ENCODE data around the gene B4GALT2. TPM values are rescaled to one million over a fixed set of nuclear protein-coding genes. Genes with fewer than 3 reads are reported as not detected.
A peak's percentile ranks its signal among the peaks of the same experiment; 100 is the strongest.

The B4GALT2 gene
- total RNA-seq, 1 donor from 2014 or later, result 93.9 TPM

GRCh38 chr1:44031252-44032169 is 52.5 kb downstream of the B4GALT2 start, which contains the start of gene SLC6A9:
TSS of gene SLC6A9 (minus strand) at chr1:44031462. CDS start at chr1:44024277, 7,185 bp downstream.
- DNase-seq, result no peak

- DNase-seq, result no peak
Observed at GRCh38 chr1:44032170-44032790, 53.3 kb downstream of the B4GALT2 start.

- DNase-seq, result no peak
Observed at GRCh38 chr1:44033041-44033575, 54.1 kb downstream of the B4GALT2 start.

- no peak for DNase-seq
Observed at GRCh38 chr1:44033756-44034155, 54.7 kb downstream of the B4GALT2 start.

- no peak for DNase-seq
Observed at GRCh38 chr1:44034423-44034822, 55.4 kb downstream of the B4GALT2 start.

GRCh38 chr1:44034976-44035716 is 56.1 kb downstream of the B4GALT2 start:
- no peak for DNase-seq

- DNase-seq, result no peak
Observed at GRCh38 chr1:44035726-44036408, 56.9 kb downstream of the B4GALT2 start.

- DNase-seq, result peak; percentile 26
Observed at GRCh38 chr1:44036409-44037139, 57.6 kb downstream of the B4GALT2 start.

GRCh38 chr1:44037154-44037553 is 58.1 kb downstream of the B4GALT2 start:
- DNase-seq, result no peak

- no peak for DNase-seq
Observed at GRCh38 chr1:44038876-44039657, 60.1 kb downstream of the B4GALT2 start.

- no peak for DNase-seq
Observed at GRCh38 chr1:44040418-44040817, 61.4 kb downstream of the B4GALT2 start.

Other genes starting within 250 kb of the B4GALT2 start
- 0.62 TPM for gene ARTN, start 45.4 kb upstream of the B4GALT2 start, total RNA-seq
- 13.7 TPM for gene IPO13, start 32.3 kb upstream of the B4GALT2 start, total RNA-seq
- gene DPH2, start 9.2 kb upstream of the B4GALT2 start, total RNA-seq, result 15.9 TPM
- gene ATP6V0B, start 4.2 kb upstream of the B4GALT2 start, total RNA-seq, result 183 TPM
- 7.2 TPM for gene CCDC24, start 12.4 kb downstream of the B4GALT2 start, total RNA-seq
- gene SLC6A9, start 52.3 kb downstream of the B4GALT2 start, total RNA-seq, result 3.0 TPM
- gene KLF17, start 139.6 kb downstream of the B4GALT2 start, total RNA-seq, result 0.31 TPM
- not detected for gene KLF18, start 162.4 kb downstream of the B4GALT2 start, total RNA-seq
- 31.5 TPM for gene DMAP1, start 234.3 kb downstream of the B4GALT2 start, total RNA-seq